WERI-Rb-1 (cell line): ENCODE results near the gene SMOC1.
A peak's percentile ranks its signal among the peaks of the same experiment; 100 is the strongest.

ENCODE experiments used
- DNase-seq: peaks from one replicate; pipeline ENCODE4 v3.0.0-alpha.2; 2020
- H3K27ac ChIP-seq: fragments of 250-450 bp; sonication (Bioruptor Pico); 2 replicates; pipeline ENCODE4 v1.5.1; 2020; ENCODE audit warnings: mild to moderate bottlenecking, moderate library complexity
- H3K27me3 ChIP-seq: fragments of 250-450 bp; sonication (Bioruptor Pico); 2 replicates; pipeline ENCODE4 v1.5.1; 2021; ENCODE audit warnings: mild to moderate bottlenecking, low read depth, moderate library complexity; ENCODE audit not compliant: insufficient read depth, severe bottlenecking
- H3K36me3 ChIP-seq: fragments of 250-450 bp; sonication (Bioruptor Pico); 2 replicates; pipeline ENCODE4 v1.5.1; 2020; ENCODE audit warnings: mild to moderate bottlenecking, moderate library complexity
- H3K4me3 ChIP-seq: 2 replicates; pipeline ENCODE4 v1.5.1; 2011; ENCODE audit warnings: low read depth, mild to moderate bottlenecking, control low read depth, low read length
- H3K9me3 ChIP-seq: fragments of 250-450 bp; sonication (Bioruptor Pico); 2 replicates; pipeline ENCODE4 v1.5.1; 2021; ENCODE audit warnings: mild to moderate bottlenecking, moderate library complexity; ENCODE audit not compliant: severe bottlenecking
- TF ChIP-seq, protein P1 (sequence below): IDR thresholded peaks from 2 replicates; pipeline ENCODE4 v1.5.1; 2011; ENCODE audit warnings: low read depth, mild to moderate bottlenecking, control low read depth, inconsistent platforms, low read length

SMOC1 gene

DNA sequence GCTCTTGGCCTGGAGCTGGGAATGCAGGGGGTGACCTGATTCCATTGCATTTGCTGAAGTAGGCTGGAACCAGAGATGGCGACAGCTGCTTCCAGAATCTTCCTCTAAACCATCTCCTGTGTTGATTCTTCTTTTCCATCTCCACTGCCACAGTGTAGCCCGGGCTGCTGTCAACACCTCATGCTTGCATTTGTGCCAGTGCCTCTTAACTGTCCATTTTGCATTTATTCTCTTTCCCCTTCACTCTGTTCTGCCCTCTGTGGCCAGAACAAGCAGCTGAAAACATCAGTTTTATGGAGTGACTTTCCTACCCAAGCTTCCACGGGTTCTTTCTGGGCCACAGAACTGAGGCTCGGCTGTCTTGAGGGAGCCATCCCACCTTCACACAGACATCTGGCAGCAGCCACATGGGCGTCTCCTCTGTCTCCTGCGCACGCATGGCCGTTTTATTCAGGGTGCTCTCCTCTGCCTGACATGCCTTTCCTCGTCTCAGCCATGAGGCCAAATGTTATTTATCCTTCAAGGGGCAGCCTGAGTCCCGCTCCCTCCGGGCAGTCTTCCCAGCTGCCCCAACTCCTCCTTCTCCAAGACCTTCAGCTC, 51.7 kb downstream of the SMOC1 start:
- TF ChIP-seq, protein P1, sequence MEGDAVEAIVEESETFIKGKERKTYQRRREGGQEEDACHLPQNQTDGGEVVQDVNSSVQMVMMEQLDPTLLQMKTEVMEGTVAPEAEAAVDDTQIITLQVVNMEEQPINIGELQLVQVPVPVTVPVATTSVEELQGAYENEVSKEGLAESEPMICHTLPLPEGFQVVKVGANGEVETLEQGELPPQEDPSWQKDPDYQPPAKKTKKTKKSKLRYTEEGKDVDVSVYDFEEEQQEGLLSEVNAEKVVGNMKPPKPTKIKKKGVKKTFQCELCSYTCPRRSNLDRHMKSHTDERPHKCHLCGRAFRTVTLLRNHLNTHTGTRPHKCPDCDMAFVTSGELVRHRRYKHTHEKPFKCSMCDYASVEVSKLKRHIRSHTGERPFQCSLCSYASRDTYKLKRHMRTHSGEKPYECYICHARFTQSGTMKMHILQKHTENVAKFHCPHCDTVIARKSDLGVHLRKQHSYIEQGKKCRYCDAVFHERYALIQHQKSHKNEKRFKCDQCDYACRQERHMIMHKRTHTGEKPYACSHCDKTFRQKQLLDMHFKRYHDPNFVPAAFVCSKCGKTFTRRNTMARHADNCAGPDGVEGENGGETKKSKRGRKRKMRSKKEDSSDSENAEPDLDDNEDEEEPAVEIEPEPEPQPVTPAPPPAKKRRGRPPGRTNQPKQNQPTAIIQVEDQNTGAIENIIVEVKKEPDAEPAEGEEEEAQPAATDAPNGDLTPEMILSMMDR, result no peak
- DNase-seq, result no peak
- H3K36me3 ChIP-seq, result no peaks in the 10 kb centered on the region
- no peak overlapping the region for H3K4me3 ChIP-seq
- H3K9me3 ChIP-seq, result no peaks in the 10 kb centered on the region
- no peaks in the 10 kb centered on the region for H3K27me3 ChIP-seq
- H3K27ac ChIP-seq, result peak overlapping the region; percentile 50

DNA sequence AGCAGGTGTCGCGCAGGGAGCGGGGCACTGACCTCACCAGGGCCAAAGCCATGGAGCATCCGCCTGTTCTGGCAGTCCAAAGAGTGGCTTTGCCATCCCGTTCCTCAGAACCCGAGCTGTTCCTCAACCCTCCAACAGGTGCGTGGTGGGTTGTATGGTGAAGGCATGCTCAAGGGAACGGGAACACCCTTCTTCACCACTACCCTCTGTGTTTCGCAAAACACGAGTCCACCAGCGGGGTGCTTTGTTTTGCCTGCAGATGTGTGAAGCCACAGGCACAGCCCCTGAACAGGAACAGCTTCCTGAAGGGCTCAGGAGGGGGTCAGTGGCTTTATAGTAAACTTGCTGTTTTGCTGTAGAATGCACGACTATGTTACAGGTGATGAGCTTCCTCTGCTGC, 52.7 kb downstream of the SMOC1 start:
- TF ChIP-seq, protein P1, result no peak
- Histone ChIP-seq H3K9me3 (no peaks in the 10 kb centered on the region), H3K36me3 (no peaks in the 10 kb centered on the region), H3K27me3 (no peaks in the 10 kb centered on the region), H3K27ac (no peak overlapping the region), H3K4me3 (no peak overlapping the region)
- no peak for DNase-seq

DNA sequence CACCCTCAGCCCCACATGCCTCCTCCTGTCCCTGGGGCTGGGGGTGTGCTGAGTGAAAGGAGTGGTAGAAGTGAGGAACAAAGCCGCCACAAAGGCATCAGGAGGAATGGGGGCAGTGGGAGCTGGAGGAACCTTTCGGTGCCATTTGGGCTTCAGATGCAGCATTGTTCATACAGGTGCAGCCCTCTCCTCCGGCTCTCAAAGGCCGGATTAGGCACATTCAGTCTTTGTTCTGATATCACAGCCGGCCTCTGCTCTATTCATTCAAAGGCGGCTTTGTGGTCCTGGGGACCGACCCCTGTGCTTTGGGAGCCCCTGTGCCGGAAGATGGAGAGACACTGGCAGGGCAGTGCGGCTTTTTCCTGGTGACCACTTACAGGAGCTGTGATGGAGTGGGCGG, 53.2 kb downstream of the SMOC1 start:
- DNase-seq, result no peak
- H3K9me3 ChIP-seq, result no peaks in the 10 kb centered on the region
- no peak overlapping the region for H3K27ac ChIP-seq
- H3K4me3 ChIP-seq, result no peak overlapping the region
- TF ChIP-seq, protein P1, result no peak
- H3K36me3 ChIP-seq, result no peaks in the 10 kb centered on the region
- H3K27me3 ChIP-seq, result no peaks in the 10 kb centered on the region

DNA sequence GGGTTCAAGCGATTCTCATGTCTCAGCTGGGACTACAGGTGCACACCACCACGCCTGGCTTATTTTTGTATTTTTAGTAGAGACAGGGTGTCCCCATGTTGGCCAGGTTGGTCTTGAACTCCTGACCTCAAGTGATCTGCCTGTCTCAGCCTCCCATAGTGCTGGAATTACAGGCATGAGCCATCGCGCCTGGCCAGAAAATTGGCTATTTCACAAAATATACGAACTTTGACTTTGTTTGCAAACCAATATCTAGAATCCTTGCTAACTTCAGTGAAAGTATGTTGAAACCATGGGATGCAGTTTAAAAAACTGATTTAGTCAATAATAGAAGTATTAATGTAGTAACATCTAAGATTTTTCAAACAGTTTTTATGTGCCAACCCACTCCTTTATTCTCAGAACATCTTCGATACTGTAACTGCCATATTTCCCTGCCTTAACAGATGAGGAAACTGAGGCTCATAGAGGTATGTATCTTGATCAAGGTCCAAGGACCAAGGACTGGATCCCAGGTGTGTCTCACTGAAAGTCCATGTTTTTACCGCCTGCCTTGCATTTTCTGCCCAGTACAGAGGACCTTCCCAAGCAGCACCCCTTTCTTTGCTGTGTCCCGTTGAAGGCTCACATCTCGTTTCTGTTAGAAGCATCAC, 54.5 kb downstream of the SMOC1 start:
- TF ChIP-seq, protein P1, result no peak
- DNase-seq, result no peak
- Histone ChIP-seq H3K36me3 (no peaks in the 10 kb centered on the region), H3K9me3 (no peaks in the 10 kb centered on the region), H3K4me3 (no peak overlapping the region), H3K27me3 (no peaks in the 10 kb centered on the region), H3K27ac (no peak overlapping the region)

DNA sequence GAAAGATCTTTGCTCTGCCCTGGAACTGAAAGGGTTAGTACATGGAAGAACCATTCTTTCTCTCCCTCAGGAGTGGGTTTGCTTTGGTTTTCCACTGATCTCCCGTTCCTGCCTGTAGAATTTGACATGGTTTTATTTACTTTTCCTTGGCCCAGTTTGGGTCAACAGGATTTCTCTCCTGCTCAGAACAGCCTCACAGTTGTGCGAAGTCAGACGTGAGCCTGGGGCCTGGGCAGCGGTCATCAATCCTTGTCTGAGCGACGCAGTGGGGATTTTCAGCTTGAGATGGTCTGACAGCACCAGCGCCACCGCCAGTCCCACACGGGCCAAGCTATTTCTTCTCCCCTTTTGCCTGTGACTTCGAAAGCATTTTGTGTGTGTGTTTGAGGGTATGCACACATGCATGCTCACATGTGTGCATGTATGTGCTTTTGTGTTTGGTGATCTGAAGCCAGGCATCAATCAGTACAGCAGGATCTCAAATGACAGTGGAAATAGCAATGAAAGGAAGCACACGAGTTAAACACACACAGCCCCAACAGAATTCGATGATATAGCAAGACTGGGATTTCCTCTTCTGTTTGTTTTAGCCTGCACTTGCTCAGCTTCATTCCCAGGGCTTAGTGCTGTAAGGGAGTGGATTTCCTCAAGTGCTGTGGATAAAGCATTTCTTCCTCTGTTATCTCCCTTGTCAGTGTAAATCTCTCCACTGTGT, 58.3 kb downstream of the SMOC1 start:
- peak; percentile 78 for DNase-seq
- H3K4me3 ChIP-seq, result peak overlapping the region; percentile 24
- H3K9me3 ChIP-seq, result no peaks in the 10 kb centered on the region
- peak overlapping the region; percentile 25 for H3K27ac ChIP-seq
- TF ChIP-seq, protein P1, result peak; percentile 68
- no peaks in the 10 kb centered on the region for H3K36me3 ChIP-seq
- no peaks in the 10 kb centered on the region for H3K27me3 ChIP-seq
